AG04449 (cell line): ENCODE data around the gene CAP2.

Source experiments
- CTCF ChIA-PET: fragments of 350-600 bp; formaldehyde crosslinking; extraction: SDS; loops from one replicate; lab custom pipeline; 2021; ENCODE audit warnings: antibody characterized with exemption; lab: Yijun Ruan, JAX
- POLR2A ChIA-PET: fragments of 400-600, 350-600 bp; formaldehyde crosslinking; extraction: SDS; loops from one replicate; lab custom pipeline; 2020; ENCODE audit warnings: antibody characterized with exemption, inconsistent platforms; lab: Yijun Ruan, JAX
- DNase-seq: peaks from one replicate; pipeline ENCODE4 v3.0.0-alpha.2; 2010; ENCODE audit warnings: low read depth, low spot score
- H3K4me3 ChIP-seq: 2 replicates; pipeline ENCODE4 v1.5.1; 2011; ENCODE audit warnings: low read depth, mild to moderate bottlenecking, control low read depth, low read length
- TF ChIP-seq, protein P1 (sequence below): IDR thresholded peaks from one replicate; pipeline ENCODE4 v1.5.1; 2011; ENCODE audit warnings: mild to moderate bottlenecking, moderate library complexity, low read length, control low read depth, inconsistent platforms; ENCODE audit not compliant: insufficient read depth; ENCODE audit errors: missing control alignments

Gene CAP2

DNA sequence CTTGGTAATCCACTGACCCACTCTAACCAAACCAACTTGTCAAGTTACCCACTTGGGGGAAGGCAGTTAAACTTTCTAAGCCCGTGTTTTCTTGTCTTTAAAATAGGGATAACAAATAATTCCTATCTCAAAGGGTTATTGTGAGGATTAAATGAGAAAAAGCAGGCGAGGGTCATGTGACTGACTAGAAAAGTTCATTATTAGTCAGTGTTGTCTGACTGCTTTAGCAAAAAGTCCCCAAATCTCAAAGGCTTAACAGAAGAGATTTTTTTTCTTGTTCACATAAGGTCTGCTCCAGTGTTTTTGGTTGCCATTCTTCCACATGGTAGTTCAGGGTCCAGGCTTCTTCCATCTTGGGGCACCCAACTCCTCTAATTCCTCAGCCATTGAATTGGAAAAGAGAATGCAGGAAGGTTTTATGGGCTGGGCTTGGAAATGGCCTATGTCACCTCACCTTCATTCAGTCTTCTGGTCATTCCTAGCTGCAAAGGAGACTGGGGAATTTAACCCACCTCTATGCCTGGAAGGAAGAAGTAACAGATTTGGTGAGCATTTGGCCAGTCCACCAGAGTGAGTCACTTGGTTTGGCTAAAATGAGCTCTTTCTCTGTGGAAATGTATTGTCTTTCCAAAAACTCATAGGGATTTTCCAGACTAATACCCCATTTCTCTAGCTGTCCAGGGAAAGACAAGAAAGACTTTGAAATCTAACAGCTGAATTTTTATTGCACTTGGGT is 77.0 kb downstream of the CAP2 start:
- DNase-seq: no peak
- no peak overlapping the region for H3K4me3 ChIP-seq
- ChIA-PET CTCF (no interaction called here), POLR2A (no interaction called here)
- TF ChIP-seq, protein P1, sequence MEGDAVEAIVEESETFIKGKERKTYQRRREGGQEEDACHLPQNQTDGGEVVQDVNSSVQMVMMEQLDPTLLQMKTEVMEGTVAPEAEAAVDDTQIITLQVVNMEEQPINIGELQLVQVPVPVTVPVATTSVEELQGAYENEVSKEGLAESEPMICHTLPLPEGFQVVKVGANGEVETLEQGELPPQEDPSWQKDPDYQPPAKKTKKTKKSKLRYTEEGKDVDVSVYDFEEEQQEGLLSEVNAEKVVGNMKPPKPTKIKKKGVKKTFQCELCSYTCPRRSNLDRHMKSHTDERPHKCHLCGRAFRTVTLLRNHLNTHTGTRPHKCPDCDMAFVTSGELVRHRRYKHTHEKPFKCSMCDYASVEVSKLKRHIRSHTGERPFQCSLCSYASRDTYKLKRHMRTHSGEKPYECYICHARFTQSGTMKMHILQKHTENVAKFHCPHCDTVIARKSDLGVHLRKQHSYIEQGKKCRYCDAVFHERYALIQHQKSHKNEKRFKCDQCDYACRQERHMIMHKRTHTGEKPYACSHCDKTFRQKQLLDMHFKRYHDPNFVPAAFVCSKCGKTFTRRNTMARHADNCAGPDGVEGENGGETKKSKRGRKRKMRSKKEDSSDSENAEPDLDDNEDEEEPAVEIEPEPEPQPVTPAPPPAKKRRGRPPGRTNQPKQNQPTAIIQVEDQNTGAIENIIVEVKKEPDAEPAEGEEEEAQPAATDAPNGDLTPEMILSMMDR: no peak

- DNase-seq: no peak
- no peak overlapping the region for H3K4me3 ChIP-seq
- ChIA-PET CTCF (no interaction called here), POLR2A (no interaction called here)
- TF ChIP-seq, protein P1: no peak
Observed at GRCh38 chr6:17470938-17471327, 77.5 kb downstream of the CAP2 start.

DNA sequence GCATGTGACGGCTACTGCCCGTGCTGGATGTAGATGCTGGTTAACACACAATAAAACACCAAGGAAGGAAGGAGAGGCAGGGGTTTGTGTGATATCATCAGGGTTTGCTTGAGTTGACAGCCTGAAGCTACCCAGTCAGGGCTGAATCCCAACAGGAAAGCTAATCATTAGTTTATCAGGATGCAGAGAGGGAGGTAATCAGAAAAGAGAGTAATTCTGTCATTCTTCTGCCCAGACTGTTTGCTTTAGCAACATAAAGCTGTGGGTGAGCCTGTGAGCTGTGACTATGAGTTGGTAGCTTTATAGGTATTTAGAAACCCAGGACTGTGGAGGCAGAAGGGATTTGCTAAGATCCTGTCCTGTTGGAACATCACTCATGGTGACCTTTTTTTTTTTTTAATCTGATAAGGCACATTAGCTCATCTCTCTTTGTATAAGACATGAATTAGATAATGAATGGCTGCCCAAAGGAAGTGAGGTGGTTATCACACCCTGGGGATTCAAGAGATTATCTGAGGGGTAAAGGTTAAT is 79.3 kb downstream of the CAP2 start:
- CTCF ChIA-PET: interaction anchor here (0.7 to 1.9 kb wide), 5 partner anchors 20 to 316 kb away, joined by 3 to 6 read pairs (median 3); no protein-coding TSS in a partner anchor
- TF ChIP-seq, protein P1: no peak
- POLR2A ChIA-PET: interaction anchor here (1.6 to 2.9 kb wide), 2 partner anchors 18 to 80 kb away, joined by 5 to 10 read pairs; partner anchors contain the start of gene CAP2
- H3K4me3 ChIP-seq: no peak overlapping the region
- no peak for DNase-seq

- CTCF ChIA-PET: interaction anchor here (1.9 kb wide), 1 partner anchor 20 kb away, joined by 6 read pairs; no protein-coding TSS in a partner anchor
- POLR2A ChIA-PET: interaction anchor here (1.6 to 2.9 kb wide), 2 partner anchors 19 to 80 kb away, joined by 5 to 10 read pairs; partner anchors contain the start of gene CAP2
- TF ChIP-seq, protein P1: no peak
- no peak overlapping the region for H3K4me3 ChIP-seq
- DNase-seq: no peak
Observed at GRCh38 chr6:17473554-17473953, 80.2 kb downstream of the CAP2 start.

DNA sequence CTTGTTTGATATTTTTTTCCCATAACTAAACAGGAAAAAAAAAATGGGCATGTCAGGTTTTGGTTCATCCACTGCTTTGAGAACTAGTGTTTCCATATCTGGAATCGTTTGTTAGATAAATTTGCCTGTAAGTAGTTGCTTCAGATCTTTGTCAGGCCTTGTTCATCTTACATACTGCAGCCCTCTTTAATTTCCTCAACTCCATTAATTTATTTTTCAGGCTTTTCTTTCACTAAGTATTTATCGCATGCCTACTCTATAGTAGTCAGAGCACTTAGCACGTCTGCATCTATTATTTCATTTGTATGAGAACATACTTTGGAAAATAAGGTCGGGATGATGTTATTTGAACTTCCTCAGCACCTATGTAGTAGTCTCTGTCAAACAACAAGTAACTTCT is 80.9 kb downstream of the CAP2 start:
- DNase-seq: no peak
- H3K4me3 ChIP-seq: no peak overlapping the region
- CTCF ChIA-PET: interaction anchor here (1.9 kb wide), 1 partner anchor 19 kb away, joined by 6 read pairs; no protein-coding TSS in a partner anchor
- POLR2A ChIA-PET: interaction anchor here (1.6 to 2.9 kb wide), 2 partner anchors 19 to 81 kb away, joined by 5 to 10 read pairs; partner anchors contain the start of gene CAP2
- TF ChIP-seq, protein P1: no peak
